ES-I3 (cell line): Measurements from ENCODE around the gene KRTAP16-1.

Source experiments
- H3K36me3 ChIP-seq: 2 replicates; pipeline ENCODE4 v1.6.1; 2013; ENCODE audit warnings: mild to moderate bottlenecking, low read length, control low read depth, moderate library complexity; ENCODE audit not compliant: insufficient read depth
- H3K4me1 ChIP-seq: 2 replicates; pipeline ENCODE4 v1.6.1; 2013; ENCODE audit warnings: mild to moderate bottlenecking, control low read depth, low read length; ENCODE audit not compliant: insufficient read depth
- H3K9ac ChIP-seq: 2 replicates; pipeline ENCODE4 v1.6.1; 2013; ENCODE audit warnings: low read depth, mild to moderate bottlenecking, low read length, moderate library complexity
- H3K9me3 ChIP-seq: 2 replicates; pipeline ENCODE4 v1.6.1; 2013; ENCODE audit warnings: mild to moderate bottlenecking, low read length, moderate library complexity; ENCODE audit not compliant: control insufficient read depth, insufficient read depth

The KRTAP16-1 gene

GRCh38 chr17:41263212-41263611, 45.9 kb downstream of the KRTAP16-1 start:
- Histone ChIP-seq H3K36me3 (no peaks in the 10 kb centered on the region), H3K4me1 (no peaks in the 10 kb centered on the region), H3K9me3 (no peaks in the 10 kb centered on the region), H3K9ac (no peak overlapping the region)

- H3K4me1 ChIP-seq: no peaks in the 10 kb centered on the region
- no peaks in the 10 kb centered on the region for H3K9me3 ChIP-seq
- no peaks in the 10 kb centered on the region for H3K36me3 ChIP-seq
- H3K9ac ChIP-seq: no peak overlapping the region
Measured at GRCh38 chr17:41258406-41258805, 50.7 kb downstream of the KRTAP16-1 start.
